Islet of Langerhans (tissue), 1 donor: ENCODE measurements around the gene PDE4C.

ENCODE experiments used
- FAIRE-seq: peaks from one replicate; lab custom pipeline; 2011; peaks lifted over from hg19 to GRCh38; lab: Jason Lieb, UNC

The PDE4C gene

DNA sequence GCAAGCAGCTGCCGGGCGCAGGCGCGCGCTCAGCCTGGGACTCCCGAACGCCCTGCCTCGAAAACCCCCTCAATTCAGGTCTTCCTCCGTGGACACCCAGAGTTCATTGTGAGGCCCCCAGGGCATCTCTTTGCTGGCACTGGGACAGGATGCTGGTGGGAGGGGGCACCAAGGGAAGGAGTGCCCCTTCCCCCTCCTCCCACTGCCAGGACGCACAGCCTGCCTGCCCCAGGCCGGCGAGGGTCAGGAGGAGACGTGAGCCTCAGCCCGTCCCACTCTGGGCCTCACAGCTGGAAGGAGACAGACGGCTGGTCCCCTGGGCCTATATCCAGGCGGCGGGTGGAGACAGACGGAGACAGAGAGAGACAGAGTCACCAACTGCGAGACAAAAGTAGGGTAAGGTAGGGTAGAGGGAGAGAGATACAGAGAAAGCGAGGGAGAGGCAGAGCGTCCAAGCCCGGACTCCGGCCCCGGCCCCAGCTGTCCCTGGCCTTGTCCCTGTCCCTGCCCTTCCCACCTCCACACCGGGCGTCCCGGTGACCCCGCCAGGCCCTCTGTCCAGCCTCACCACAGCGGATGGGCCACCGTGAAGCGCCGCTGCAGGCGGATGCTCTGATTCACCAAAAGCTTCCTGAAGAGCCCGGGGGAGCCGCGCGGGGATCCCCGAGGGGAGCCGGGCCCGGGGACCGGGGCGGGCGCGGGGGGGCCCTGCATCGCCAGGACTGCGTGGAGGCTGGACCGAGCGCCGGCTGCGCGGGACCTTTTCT is at the start of gene PDE4C:
PDE4C (minus strand) TSS at position 737 of the 767 bp plus-strand sequence; CDS start at position 714, 23 bp downstream.
- FAIRE-seq, result no peak

DNA sequence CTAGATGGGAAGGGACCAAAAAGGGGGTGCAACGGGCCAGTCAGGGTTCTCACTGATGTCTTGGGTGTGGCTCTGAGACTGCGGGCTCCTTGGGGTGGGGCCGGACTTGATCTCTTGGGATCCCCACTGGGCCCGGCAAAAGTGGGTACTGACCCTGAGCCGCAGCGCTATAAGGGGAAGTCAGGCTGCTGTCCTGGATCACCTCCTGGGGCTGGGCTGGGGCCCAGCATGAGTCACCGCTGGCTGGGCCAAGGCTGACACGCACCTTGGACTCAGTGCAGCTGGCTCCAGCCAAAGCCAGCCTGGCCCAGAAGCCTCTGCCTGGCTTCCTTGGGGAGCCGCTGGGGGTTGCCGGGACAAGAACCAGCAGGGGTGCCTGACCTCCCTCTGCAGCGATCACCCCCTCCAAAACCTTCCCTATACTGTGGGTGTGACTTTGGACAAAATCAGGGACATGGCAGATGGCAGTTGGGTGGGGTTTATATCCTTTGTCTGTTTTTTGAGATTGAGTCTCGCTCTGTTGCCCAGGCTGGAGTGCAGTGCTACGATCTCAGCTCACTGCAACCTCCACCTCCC is 48.6 kb upstream of the PDE4C start:
- no peak for FAIRE-seq

DNA sequence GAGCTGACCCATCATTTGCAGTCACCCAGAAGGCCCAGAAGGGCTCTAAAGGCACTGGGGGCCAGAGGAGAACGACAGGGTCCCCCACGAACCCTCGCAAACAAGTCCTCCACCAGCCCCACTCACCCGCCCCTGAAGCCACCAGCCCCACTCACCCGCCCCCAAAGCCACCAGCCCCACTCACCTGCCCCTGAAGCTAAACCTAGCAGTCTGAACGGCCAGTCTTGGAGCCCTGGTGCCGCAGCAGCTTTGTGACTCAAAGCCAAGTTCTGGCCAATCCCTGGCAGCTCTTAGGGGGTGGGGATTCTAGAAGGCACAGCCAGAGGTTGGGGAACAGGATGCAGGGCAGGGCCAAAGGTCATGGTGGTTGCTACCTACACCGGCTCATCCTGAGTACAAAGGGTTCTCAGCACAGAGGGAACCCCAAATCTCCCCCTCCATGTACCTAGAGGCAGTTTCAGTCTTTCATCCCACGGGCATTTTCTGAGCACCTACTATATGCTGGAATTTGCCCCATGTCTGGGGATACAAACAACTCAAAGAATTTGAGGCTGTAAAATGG is 48.1 kb upstream of the PDE4C start, which contains the start of gene IQCN:
IQCN (minus strand) TSS at position 234 of the 562 bp plus-strand sequence. CDS start 4,974 bp downstream, outside the sequence.
- no peak for FAIRE-seq

DNA sequence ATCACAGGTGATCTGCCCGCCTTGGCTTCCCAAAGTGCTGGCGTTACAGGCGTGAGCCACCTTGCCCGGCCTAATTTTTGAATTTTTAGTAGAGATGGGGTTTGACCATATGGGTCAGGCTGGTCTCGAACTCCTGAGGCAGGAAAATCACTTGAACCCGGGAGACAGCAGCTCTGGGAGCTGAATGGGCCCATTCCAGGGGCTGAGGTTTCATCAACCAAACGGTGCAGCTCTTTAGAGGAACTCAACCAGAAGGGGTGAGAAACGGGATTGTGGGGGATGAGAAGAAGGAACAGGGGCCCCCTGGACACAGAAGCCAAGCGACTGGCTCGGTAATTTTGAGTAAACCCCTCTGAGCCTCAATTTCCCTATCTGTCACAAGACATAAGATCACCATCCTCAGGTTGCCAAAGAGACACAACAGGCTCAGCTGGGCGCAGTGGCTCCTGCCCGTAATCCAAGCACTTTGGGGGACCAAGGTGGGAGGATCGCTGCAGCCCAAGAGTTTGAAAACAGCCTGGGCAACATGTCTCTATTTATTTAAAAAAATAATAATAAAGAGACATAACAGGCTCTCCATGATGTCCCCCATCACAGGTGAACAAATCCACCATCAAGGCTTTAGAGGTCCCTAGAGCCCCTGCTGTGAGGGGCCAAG is 47.5 kb upstream of the PDE4C start:
- FAIRE-seq, result no peak

DNA sequence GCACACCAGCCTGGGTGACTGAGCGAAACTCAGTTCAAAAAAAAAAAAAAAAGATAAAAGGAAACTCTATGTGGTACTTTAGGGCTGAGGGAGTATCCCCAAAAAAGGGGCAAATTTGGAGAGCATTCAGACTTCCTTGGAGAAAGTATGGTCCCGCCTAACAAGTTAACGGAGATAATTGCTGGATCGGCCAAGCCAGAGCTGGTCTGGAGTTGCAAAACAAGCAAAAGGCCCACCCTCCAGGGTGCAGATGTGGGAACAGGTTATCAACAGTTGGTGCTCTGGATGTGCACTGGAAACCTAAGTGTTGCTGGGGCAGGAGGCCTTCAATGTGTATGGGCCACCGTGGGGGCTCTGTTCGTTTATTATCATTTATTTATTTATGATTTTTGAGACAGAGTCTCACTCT is 45.2 kb upstream of the PDE4C start:
- no peak for FAIRE-seq

DNA sequence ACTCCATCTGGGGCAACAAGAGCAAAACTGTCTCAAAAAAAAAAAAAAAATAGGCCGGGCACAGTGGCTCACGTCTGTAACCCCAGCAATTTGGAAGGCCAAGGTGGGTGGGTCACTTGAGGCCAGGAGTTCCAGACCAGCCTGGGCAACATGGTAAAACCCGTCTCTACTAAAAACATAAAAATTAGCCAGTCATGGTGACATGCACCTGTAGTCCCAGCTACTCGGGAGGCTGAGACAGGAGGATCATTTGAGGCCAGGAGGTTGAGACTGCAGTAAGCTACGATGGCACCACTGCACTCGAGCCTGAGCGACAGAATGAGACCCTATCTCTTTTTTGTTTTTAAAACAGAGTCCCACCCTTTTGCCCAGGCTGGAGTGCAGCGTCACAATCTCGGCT is 44.1 kb upstream of the PDE4C start:
- FAIRE-seq, result no peak

DNA sequence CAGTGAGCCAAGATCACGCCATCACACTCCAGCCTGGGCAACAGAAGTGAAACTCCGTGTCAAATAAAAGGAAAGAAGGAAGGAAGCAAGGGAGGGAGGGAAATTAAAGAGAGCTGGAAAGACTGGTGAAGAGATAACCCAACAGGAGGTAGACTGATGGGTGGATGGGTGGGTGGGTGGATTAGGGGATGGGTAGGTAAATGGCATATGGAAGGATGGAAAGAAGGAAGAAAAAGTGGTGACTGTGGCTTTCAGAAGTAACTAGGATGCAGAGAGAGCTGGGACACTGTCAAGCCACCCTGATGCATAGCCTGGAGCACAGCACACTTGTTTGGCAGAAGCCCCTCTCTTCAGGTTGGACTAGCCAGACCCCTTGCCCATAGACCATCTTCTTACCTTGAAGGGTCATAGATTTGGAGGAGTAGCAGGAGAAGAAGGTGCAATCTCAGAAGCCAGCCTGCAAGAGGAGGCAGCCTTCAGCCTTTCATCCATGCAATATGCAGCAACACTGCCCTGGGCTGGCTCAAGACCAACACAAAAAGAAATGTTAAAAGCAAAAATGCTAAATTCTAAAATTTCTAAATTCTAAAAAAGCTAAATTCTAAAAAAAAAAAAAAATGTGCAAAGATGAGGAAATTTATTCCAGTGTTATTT is 43.0 kb upstream of the PDE4C start:
- FAIRE-seq, result no peak

DNA sequence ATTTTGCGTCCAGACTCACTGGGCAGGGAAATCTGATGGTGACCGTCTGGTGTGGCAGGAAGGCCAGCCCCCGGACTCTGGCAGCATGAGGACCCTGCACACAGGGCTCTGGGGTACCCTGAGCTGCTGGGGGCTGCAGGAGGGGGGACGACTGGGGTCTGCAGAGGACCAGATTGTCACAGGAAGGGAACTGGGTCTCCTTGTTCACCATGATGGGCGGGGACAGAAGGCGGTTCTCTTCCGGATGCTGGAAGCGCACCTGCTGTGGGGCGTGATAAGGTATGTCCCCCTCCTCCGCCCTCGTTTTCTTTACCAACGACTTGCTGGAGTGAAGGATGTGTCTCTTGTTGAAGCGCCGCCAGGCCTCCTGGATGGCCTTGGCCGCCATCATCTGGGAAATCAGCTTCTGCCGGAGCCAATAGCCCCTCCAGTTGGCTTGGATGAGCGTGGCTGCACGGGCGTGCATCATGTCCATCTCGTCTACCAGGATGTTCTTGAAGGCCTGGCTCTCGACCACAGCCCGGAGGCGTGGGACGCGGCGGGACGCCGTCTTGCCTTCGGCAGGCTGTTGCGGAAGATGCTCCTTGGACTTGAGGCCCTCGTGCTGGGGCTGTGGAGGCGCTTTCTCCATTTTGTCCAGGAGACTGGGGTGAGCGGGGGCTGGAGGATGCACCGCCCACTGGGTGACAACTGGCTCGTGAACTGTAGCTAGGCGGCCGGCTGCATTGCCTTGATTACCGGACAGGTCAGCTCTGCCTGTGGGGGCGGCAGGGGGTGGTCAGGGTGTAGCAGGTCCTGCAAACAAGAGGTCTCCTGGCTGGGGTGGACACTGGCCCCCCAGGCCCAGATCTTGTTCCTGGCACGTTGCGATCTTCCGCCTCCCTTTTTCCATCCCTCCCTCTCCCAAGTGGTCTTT is 40.8 kb upstream of the PDE4C start:
- FAIRE-seq, result no peak

DNA sequence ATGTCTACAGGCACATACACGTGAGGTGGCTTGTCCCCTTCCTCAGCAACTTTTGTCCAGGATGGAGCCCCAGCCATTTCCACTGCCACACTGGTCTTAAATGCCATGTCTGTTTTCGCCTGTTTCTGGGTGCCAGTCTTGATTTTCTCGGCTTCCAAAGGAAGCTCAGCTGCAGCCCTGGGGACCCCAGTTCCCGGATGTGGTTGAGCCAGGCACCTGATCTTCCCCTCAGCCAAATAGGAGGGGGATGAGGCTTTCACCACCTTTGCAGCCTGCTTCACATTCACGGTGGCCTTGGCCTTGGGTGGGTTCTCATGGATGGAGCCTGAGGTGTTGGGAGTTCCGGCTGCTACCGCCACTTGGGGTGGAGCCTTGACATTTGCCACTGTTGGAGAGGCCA is 39.3 kb upstream of the PDE4C start:
- FAIRE-seq, result no peak

DNA sequence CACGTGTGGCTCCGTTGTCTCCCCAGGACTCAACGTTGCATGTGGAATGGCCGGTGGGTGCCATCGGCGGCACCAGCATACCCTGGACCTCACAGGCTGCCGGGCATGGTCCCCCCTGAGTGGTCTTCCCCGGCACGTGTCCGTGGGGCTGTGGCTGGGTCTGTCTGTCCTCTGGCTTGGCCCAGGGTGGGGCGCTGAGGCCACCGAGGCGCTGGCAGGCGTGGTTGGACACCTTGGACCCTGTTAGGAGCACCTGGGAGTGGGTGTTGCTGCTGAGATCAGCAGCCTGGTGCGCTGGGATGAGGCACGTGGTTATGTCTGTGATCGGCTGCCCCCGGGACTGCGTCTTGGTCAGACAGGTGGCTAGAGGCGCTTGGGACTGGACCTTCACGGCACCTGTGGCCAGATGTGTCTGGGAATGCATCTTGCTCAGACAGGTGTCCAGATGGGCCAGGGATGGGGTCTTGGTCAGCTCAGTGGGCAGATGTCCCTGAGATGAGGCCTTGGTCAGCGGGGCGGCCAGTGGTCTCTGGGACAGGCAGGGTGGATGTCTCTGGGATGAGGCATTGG is 38.8 kb upstream of the PDE4C start:
- no peak for FAIRE-seq

DNA sequence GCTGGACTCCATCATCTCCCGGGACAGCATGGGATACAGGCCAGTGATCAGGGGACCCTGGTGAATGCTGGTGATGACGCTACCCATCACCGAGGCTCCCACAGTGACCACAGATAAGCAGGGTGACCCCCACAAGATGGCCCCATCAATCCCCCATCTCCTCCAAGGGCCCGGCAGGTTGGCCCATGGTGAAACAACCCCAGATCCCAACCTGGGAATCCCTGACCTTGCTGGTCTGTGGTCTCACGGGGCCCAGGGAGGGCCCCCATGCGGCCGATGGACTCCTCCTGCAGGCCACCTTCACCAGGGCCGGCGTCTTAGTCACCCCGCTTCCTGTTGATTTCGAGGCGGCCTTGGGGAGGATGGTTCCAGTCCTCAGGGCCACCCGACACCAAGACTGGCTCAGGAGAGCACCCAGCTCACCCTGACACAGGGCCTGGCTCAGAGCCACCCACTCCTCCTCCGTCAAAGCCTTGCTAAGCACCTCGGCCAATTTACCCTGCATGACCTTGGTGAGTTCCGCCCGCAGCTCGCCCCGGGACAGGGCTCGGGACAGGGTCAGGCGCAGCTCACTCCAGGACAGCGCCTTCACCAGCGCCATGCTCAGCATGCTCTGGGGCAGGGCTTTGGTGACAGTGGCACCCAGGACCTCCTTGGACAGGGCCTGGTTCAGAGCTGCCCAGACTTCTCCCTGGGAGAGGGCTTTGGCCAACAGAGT is 38.1 kb upstream of the PDE4C start:
- no peak for FAIRE-seq

DNA sequence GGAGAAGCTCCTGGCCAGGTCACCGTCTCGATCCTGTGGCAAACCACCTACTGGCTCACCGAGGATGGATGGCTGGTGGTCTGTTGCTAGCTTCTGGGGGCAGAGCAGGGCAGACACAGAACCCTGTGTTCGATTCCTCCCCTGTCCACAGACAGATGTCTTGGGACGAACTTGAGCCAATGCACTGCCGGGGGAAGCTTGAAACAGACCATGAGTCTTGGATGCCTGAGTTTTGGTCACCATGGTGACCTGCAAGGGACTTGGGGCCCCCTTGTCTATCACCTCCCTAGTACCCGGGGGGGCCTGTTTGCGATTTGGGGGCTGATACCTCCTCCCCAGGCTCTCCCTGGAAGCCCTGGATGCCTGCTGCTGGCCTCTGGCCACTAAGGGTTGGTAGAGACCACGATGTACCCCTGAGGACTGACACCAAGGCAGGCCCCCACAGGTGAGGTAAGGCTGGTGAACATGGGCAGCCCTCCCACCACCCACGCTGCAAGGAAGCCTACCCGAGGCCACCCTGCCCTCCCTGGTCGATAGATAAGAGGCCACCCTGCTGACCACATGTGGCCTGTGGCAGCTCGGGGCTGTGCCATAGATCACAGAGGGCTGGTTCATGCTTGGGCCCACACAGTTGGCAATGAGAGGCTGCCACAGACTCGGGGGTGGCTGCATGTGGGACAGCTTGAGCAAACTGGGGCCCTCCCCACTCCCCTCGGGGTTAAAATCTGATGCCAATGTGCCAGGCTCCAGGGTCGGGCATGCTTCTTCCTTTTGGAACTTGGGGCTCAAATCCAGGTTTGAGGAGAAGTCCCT is 37.3 kb upstream of the PDE4C start:
- FAIRE-seq, result no peak

DNA sequence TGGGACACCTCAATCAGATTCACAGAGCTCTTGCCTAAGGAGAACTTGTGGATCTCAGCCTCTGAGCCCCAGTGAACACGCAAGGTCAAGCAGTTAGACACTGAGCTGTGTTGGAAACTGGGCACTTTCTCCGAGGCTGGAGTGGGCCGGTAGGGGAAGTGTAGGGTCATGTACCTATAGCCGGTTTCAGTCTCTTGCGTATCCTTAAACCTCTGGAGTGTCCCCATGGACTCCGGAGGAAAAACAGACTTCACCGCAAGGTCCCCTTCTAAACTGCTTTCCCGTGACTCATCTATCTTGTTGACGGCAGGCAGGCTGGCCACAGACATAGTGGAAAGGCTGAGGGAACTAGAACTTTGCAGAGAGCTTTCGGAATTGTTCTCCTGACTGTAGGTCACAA is 36.7 kb upstream of the PDE4C start:
- no peak for FAIRE-seq

DNA sequence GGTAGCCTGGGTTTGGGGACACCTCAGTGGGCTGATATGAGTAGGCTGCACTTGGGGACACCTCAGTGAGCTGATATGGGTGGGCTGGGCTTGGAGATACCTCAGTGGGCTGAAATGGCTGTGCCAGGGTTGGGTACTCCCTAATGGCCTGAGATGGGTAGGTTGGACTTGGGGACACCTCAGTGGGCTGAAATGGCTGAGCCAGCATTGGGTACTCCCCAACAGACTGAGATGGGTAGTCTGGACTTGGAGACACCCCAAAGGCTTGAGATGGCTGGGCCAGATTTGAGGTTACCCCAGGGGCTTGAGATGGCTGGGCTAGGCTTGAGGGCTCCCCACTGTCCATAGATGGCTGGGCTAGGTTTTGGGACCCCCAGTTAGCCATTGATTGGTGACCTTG is 35.9 kb upstream of the PDE4C start:
- FAIRE-seq, result no peak

DNA sequence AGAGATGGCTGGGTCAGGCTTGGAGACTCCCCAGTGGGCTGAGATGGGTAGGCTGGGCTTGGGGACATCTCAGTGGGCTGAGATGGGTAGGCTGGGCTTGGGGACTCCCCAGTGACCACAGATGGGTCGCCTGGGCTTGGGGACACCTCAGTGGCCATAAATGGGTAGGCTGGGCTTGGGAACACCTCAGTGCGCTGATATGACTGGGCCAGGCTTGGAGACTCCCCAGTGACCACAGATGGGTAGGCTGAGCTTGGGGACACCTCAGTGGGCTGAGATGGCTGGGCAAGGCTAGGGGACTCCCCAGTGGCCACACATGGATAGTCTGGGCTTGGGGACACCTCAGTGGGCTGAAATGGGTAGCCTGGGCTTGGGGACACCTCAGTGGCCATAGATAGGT is 35.2 kb upstream of the PDE4C start:
- FAIRE-seq, result no peak

DNA sequence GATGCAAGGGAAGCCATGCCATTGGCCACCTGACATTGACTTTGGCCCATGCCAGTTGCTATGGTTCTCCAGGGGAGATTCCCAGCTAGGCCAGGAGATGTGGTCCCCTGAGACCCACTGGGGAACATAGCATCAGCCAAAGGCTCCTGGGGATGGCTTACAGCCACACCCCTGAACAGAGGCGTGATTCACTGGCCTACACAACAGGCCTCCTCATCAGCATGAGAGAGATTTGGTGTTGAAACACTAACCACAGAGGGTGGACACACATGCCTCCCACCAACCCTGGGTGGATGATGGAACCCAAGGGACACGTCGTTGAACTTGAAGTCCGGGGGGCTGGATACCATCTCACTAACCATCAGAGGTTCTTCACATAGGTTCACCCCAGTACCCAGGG is 33.7 kb upstream of the PDE4C start:
- FAIRE-seq, result no peak

DNA sequence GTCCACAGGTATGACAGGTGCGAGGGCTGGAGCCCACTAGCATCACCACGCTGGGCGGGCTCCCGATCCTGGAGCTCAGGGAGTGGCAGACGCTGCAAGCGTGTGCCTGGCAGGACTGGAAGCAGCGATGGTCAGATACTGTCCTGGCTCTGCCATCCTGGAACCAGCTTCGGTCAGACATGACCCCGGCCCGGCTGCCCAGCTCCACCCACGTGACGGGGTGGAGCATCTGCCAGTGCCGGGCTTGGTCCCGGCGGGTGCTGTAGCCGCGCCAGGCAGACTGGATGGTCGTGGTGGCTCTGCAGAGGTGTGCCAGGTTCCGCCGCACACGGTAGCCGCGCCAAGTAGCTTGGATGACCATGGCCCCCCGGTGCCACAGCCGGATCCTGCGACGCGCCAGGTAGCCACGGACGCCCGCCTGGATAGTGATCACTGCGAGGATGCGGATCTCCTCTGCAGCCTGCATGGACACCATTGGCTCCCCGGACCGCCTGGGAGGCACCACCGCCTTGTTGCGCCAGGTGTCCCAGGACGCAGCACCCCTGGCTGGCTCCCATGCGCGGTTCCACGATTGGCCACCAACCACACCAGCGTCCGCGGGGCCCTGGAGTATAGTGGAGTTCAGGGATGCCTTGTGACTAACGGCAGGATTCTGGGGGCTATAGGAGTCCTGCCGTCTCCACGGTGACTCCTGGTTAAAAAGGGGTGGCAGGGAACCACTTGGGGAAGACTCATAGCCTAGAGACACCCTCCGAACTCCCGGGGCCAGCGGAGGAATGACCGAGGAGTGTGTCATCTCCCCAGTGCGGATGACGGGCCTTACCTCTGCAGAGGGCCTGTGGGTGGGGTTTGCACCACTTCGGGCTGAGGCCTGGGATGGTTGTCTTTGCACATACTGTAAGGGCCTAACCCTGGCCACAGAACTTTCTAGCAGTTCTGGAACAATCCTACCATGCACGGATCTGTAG is 31.5 kb upstream of the PDE4C start:
- no peak for FAIRE-seq
